Esophagus muscularis mucosa (tissue), 4 donors: ENCODE measurements around the gene SRRM2. TPM values are rescaled to one million over a fixed set of nuclear protein-coding genes. Genes with fewer than 3 reads are reported as not detected.
A peak's percentile ranks its signal among the peaks of the same experiment; 100 is the strongest.
"Not testable (repeated sequence)": the region's sequence is repeated elsewhere in the genome, so short reads cannot be mapped to it uniquely, and the experiment has no call there.

Experiments used
- DNase-seq: peaks from one replicate; pipeline ENCODE4 v3.0.0-alpha.2; 2017; ENCODE audit errors: extremely low spot score
- H3K27ac ChIP-seq, 4 donors: fragments of 200-600 bp; sonication (generic); replicated peaks in 1 of 4; 1 replicate in 3 of 4; 2 replicates in 1 of 4; pipeline ENCODE4 v1.5.1; 2016 to 2019; ENCODE audit warnings: mild to moderate bottlenecking in 1 of 4
- H3K27me3 ChIP-seq, 4 donors: fragments of 200-600 bp; sonication (generic); one replicate each; pipeline versions ENCODE4 v1.5.1 to v1.6.0; 2016 to 2019
- H3K36me3 ChIP-seq, 4 donors: fragments of 200-600 bp; sonication (generic); one replicate each; pipeline ENCODE4 v1.5.1; 2016 to 2019
- H3K4me1 ChIP-seq, 4 donors: fragments of 200-600 bp; sonication (generic); one replicate each; pipeline ENCODE4 v1.5.1; 2016 to 2019
- H3K4me3 ChIP-seq, 4 donors: fragments of 200-600 bp; sonication (generic); 1 replicate in 2 of 4; 2 replicates in 2 of 4; pipeline ENCODE4 v1.5.1; 2016 to 2019; ENCODE audit warnings: mild to moderate bottlenecking in 4 of 4, moderate library complexity in 1 of 4
- H3K9me3 ChIP-seq, 4 donors: fragments of 200-600 bp; sonication (generic); 1 replicate in 3 of 4; 2 replicates in 1 of 4; pipeline ENCODE4 v1.5.1; 2016 to 2019
- CTCF ChIP-seq, 3 experiments: fragments of 200-600 bp in 2 of 3; fragments of 450-650 bp in 1 of 3; sonication (generic) in 2 of 3; IDR thresholded peaks; one replicate each; pipeline ENCODE4 v1.5.1; 2017 to 2019; ENCODE audit warnings: antibody characterized with exemption in 3 of 3, mild to moderate bottlenecking in 2 of 3, moderate library complexity in 1 of 3
- EP300 ChIP-seq: sonication (generic); formaldehyde crosslinking; IDR thresholded peaks from one replicate; pipeline ENCODE4 v1.6.1; 2017; ENCODE audit warnings: antibody characterized with exemption
- POLR2A ChIP-seq: fragments of 450-650 bp; IDR thresholded peaks from one replicate; pipeline ENCODE4 v1.6.1; 2017; ENCODE audit warnings: antibody characterized with exemption, moderate library complexity, mild to moderate bottlenecking, low read depth
- POLR2AphosphoS5 ChIP-seq, 2 donors: sonication (generic); formaldehyde crosslinking; IDR thresholded peaks; one replicate each; pipeline ENCODE4 v1.6.1; 2017; ENCODE audit warnings: antibody characterized with exemption in 2 of 2
- WGBS: methylation state at CpG from one replicate; pipeline ENCODE4 v1.1.5; 2018; 5-methylcytosine and 5-hydroxymethylcytosine counted together
- intact Hi-C: fragments of 100-400 bp; cut with DNase I; formaldehyde crosslinking; loops from one replicate; pipeline ENCODE4 v1.15.1; 2023
- total RNA-seq, 4 donors: library from RNA; depleted of rRNA; stranded (reverse); fragments of >200 nt; gene quantifications; one replicate each; pipeline versions ENCODE4 v1.1.0 to v1.2.1, GENCODE V29; 2016

Gene SRRM2
- total RNA-seq, 4 donors from 2014 or later, result 126 to 325 (median 234) TPM

- peak; percentile 95 for DNase-seq
- Histone ChIP-seq H3K27me3 (peaks cover 0 to 22% (median 2%) of the 10 kb centered on the region in 4 donors), H3K4me3 (peak overlapping the region; percentile 72 to 86 (median 80)), H3K27ac (peak overlapping the region; percentile 73 to 83 (median 78)), H3K4me1 (peaks cover 11 to 30% (median 23%) of the 10 kb centered on the region in 4 donors), H3K9me3 (no peaks in the 10 kb centered on the region), H3K36me3 (no peaks in the 10 kb centered on the region)
- TF ChIP-seq POLR2A, result peak; percentile 17
- peak; percentile 26 to 41 for TF ChIP-seq POLR2AphosphoS5 (IDR thresholded peaks at IDR 0.05)
- peak in 2 of 3 experiments; percentile 64 to 81 for TF ChIP-seq CTCF (IDR thresholded peaks at IDR 0.05)
- no peak for TF ChIP-seq EP300
- intact Hi-C loops, result loop anchor here (2.0 kb wide), 1 partner anchor 32 kb away; the partner anchor contains the start of gene SRRM2
- WGBS, result 0% methylated on average over 6 of the region's 99 CpGs
Measured at GRCh38 chr16:2720719-2721633, 31.5 kb upstream of the SRRM2 start.

GRCh38 chr16:2721634-2722173 is 30.7 kb upstream of the SRRM2 start:
- H3K27ac ChIP-seq, result peak overlapping the region; percentile 73 to 83 (median 78)
- not testable (repeated sequence) for DNase-seq

GRCh38 chr16:2724088-2724676 is 28.3 kb upstream of the SRRM2 start:
- peaks cover 11 to 28% (median 23%) of the 10 kb centered on the region in 4 donors for H3K4me1 ChIP-seq
- no peak for DNase-seq
- TF ChIP-seq POLR2AphosphoS5 (IDR thresholded peaks at IDR 0.05) (no peak), EP300 (no peak), CTCF (IDR thresholded peaks at IDR 0.05) (no peak), POLR2A (no peak)
- peaks cover 0 to 12% (median 0%) of the 10 kb centered on the region in 4 donors for H3K27me3 ChIP-seq
- H3K27ac ChIP-seq, result no peak overlapping the region
- no peaks in the 10 kb centered on the region for H3K36me3 ChIP-seq
- intact Hi-C loops, result loop anchor here (2.0 kb wide), 1 partner anchor 51 kb away; no protein-coding TSS in a partner anchor
- no peak overlapping the region for H3K4me3 ChIP-seq
- WGBS, result 83% methylated on average over 7 of the region's 7 CpGs
- H3K9me3 ChIP-seq, result no peaks in the 10 kb centered on the region

More at GRCh38 chr16:2721634-2722173, 30.7 kb upstream of the SRRM2 start:
- 41% methylated on average over 14 of the region's 14 CpGs for WGBS
- intact Hi-C loops, result loop anchor here (2.0 kb wide), 1 partner anchor 31 kb away; the partner anchor contains the start of gene SRRM2
- Histone ChIP-seq H3K4me3 (peak overlapping the region; percentile 72 to 86 (median 80)), H3K4me1 (peaks cover 11 to 29% (median 23%) of the 10 kb centered on the region in 4 donors), H3K27me3 (peaks cover 0 to 14% (median 0%) of the 10 kb centered on the region in 4 donors)
- not testable (repeated sequence) for H3K9me3 ChIP-seq, H3K36me3 ChIP-seq

- peaks cover 7 to 21% (median 17%) of the 10 kb centered on the region in 4 donors for H3K4me1 ChIP-seq
- peaks cover 0 to 12% (median 0%) of the 10 kb centered on the region in 4 donors for H3K27me3 ChIP-seq
- WGBS, result 62% methylated on average over 11 of the region's 16 CpGs
- no peak for DNase-seq
- intact Hi-C loops, result loop anchor here (2.0 kb wide), 1 partner anchor 50 kb away; no protein-coding TSS in a partner anchor
- TF ChIP-seq POLR2A (no peak), POLR2AphosphoS5 (IDR thresholded peaks at IDR 0.05) (no peak), EP300 (no peak), CTCF (IDR thresholded peaks at IDR 0.05) (no peak)
- no peak overlapping the region for H3K4me3 ChIP-seq
- H3K36me3 ChIP-seq, result no peaks in the 10 kb centered on the region
- H3K9me3 ChIP-seq, result no peaks in the 10 kb centered on the region
- no peak overlapping the region for H3K27ac ChIP-seq
Measured at GRCh38 chr16:2724816-2725348, 27.6 kb upstream of the SRRM2 start.
